Measurements from ENCODE around the gene R3HCC1L.

DNA sequence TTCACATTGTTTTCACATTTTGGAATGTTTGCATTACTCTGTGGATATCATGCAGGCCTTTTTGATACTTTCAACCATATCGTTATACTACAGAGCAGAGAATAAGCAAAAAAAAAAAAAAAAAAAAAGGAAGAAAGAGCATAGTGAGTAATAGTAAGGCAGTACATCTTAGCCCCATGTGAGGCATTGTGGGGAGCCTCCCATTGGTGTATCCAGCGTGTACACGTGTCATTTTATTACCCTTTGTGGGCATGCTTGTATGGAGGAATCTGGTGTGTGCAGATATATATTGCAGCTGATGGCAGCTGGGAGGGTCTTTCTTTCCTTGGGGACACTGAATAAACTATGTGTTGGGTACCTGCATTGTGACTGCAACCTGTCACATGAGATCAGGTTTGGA, 19.6 kb downstream of the R3HCC1L start:
- TF ChIP-seq, protein P1, sequence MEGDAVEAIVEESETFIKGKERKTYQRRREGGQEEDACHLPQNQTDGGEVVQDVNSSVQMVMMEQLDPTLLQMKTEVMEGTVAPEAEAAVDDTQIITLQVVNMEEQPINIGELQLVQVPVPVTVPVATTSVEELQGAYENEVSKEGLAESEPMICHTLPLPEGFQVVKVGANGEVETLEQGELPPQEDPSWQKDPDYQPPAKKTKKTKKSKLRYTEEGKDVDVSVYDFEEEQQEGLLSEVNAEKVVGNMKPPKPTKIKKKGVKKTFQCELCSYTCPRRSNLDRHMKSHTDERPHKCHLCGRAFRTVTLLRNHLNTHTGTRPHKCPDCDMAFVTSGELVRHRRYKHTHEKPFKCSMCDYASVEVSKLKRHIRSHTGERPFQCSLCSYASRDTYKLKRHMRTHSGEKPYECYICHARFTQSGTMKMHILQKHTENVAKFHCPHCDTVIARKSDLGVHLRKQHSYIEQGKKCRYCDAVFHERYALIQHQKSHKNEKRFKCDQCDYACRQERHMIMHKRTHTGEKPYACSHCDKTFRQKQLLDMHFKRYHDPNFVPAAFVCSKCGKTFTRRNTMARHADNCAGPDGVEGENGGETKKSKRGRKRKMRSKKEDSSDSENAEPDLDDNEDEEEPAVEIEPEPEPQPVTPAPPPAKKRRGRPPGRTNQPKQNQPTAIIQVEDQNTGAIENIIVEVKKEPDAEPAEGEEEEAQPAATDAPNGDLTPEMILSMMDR (IDR thresholded peaks at IDR 0.05; ENCODE audit: poor library complexity, severe bottlenecking) = no peak
- TF ChIP-seq, protein P2, sequence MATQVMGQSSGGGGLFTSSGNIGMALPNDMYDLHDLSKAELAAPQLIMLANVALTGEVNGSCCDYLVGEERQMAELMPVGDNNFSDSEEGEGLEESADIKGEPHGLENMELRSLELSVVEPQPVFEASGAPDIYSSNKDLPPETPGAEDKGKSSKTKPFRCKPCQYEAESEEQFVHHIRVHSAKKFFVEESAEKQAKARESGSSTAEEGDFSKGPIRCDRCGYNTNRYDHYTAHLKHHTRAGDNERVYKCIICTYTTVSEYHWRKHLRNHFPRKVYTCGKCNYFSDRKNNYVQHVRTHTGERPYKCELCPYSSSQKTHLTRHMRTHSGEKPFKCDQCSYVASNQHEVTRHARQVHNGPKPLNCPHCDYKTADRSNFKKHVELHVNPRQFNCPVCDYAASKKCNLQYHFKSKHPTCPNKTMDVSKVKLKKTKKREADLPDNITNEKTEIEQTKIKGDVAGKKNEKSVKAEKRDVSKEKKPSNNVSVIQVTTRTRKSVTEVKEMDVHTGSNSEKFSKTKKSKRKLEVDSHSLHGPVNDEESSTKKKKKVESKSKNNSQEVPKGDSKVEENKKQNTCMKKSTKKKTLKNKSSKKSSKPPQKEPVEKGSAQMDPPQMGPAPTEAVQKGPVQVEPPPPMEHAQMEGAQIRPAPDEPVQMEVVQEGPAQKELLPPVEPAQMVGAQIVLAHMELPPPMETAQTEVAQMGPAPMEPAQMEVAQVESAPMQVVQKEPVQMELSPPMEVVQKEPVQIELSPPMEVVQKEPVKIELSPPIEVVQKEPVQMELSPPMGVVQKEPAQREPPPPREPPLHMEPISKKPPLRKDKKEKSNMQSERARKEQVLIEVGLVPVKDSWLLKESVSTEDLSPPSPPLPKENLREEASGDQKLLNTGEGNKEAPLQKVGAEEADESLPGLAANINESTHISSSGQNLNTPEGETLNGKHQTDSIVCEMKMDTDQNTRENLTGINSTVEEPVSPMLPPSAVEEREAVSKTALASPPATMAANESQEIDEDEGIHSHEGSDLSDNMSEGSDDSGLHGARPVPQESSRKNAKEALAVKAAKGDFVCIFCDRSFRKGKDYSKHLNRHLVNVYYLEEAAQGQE (IDR thresholded peaks at IDR 0.05; ENCODE audit: borderline replicate concordance) = no peak
- TF ChIP-seq MXI1 (conservative IDR thresholded peaks at IDR 0.05; ENCODE audit: poor library complexity, severe bottlenecking) = no peak

Measured in neural cell (in vitro differentiated cells).